Endothelial cell of umbilical vein (primary cell): ENCODE measurements around the gene BTBD19.

Source experiments
- CTCF ChIP-seq, 2 donors: IDR thresholded peaks; 1 replicate in 1 of 2; 2 replicates in 1 of 2; pipeline ENCODE4 v1.5.1; 2011; ENCODE audit warnings: low read length in 2 of 2, mild to moderate bottlenecking in 2 of 2, moderate library complexity in 2 of 2, control low read depth in 1 of 2, inconsistent platforms in 1 of 2, low read depth in 1 of 2; ENCODE audit not compliant: insufficient read depth in 1 of 2; ENCODE audit errors: extremely low read depth in 1 of 2
- EZH2 ChIP-seq: IDR thresholded peaks from 2 replicates; pipeline ENCODE4 v1.6.1; 2012; ENCODE audit warnings: borderline replicate concordance, low read depth, mild to moderate bottlenecking, moderate library complexity, low read length, inconsistent platforms; ENCODE audit not compliant: severe bottlenecking

GRCh38 chr1:44835738-44836675 is 27.7 kb downstream of the BTBD19 start:
- peak; percentile 85 to 93 for TF ChIP-seq CTCF (IDR thresholded peaks at IDR 0.05; ENCODE audit: extremely low read depth in 1 of 2, insufficient read depth in 1 of 2, low read depth in 1 of 2, low read length in 2 of 2)
- no peak for TF ChIP-seq EZH2
